Measurements from ENCODE around the gene PSME2. TPM values are rescaled to one million over a fixed set of nuclear protein-coding genes. Genes with fewer than 3 reads are reported as not detected.

PSME2 gene
- total RNA-seq, 2 experiments from 2014 or later = 188 to 290 TPM

- ChIA-PET POLR2A (interaction anchor here (0.5 to 2.3 kb wide), 7 partner anchors 24 to 85 kb away, joined by 4 to 8 read pairs (median 6); partner anchors contain the start of genes DCAF11, EMC9, NRL and PSME1), CTCF (ENCODE audit: unreplicated experiment) (no interaction called here)
- Histone ChIP-seq H3K27ac (ENCODE audit: low read depth, low read length, poor library complexity, severe bottlenecking) (peak overlapping the region; percentile 86), H4K20me1 (ENCODE audit: insufficient read depth, low read length) (no peaks in the 10 kb centered on the region), H3K9me3 (ENCODE audit: low read length) (no peaks in the 10 kb centered on the region), H3K36me3 (ENCODE audit: insufficient read depth, low read length) (peaks cover 39% of the 10 kb centered on the region), H3K4me3 (ENCODE audit: low read depth, low read length, poor library complexity, severe bottlenecking) (peak overlapping the region; percentile 75), H3K79me2 (ENCODE audit: insufficient read depth, low read depth, low read length) (peaks cover 17% of the 10 kb centered on the region; the same call in 1 of the 2 replicates), H3K4me1 (ENCODE audit: insufficient read depth, low read length, poor library complexity, severe bottlenecking) (peaks cover 26% of the 10 kb centered on the region), H3K4me2 (ENCODE audit: low read length) (peak overlapping the region; percentile 91), H3K9me2 (ENCODE audit: insufficient read depth, low read length) (no peaks in the 10 kb centered on the region), H2AFZ (ENCODE audit: low read length) (peak overlapping the region; percentile 32; the same call in 1 of the 2 replicates)
- no peak for TF ChIP-seq EZH2phosphoT487 (IDR thresholded peaks at IDR 0.05; ENCODE audit: borderline replicate concordance, low read depth, low read length)
- no peak for TF ChIP-seq CTCF (conservative IDR thresholded peaks at IDR 0.05; ENCODE audit: low read length)
- intact Hi-C loops (cut with micrococcal nuclease; ENCODE audit: unreplicated experiment) = loop anchor here (5.0 kb wide), 1 partner anchor 172 kb away; the partner anchor contains the start of gene NFATC4
- DNase-seq (ENCODE audit: low spot score) = no peak
- BruUV-seq (replicated peaks) = no TSS peak
Measured at GRCh38 chr14:24194873-24195185, 48.4 kb upstream of the PSME2 start.

- H3K36me3 ChIP-seq (ENCODE audit: insufficient read depth, low read length) = peaks cover 36% of the 10 kb centered on the region
- peaks cover 17% of the 10 kb centered on the region; the same call in 1 of the 2 replicates for H3K79me2 ChIP-seq (ENCODE audit: insufficient read depth, low read depth, low read length)
- H3K9me3 ChIP-seq (ENCODE audit: low read length) = no peaks in the 10 kb centered on the region
- H3K4me3 ChIP-seq (ENCODE audit: low read depth, low read length, poor library complexity, severe bottlenecking) = peak overlapping the region; percentile 75
- ChIA-PET POLR2A (interaction anchor here (0.5 to 2.3 kb wide), 6 partner anchors 24 to 84 kb away, joined by 4 to 8 read pairs (median 6); partner anchors contain the start of genes DCAF11, NRL, PSME1 and PSME2), CTCF (ENCODE audit: unreplicated experiment) (no interaction called here)
- H3K4me1 ChIP-seq (ENCODE audit: insufficient read depth, low read length, poor library complexity, severe bottlenecking) = peaks cover 27% of the 10 kb centered on the region
- peak overlapping the region; percentile 32; the same call in 1 of the 2 replicates for H2AFZ ChIP-seq (ENCODE audit: low read length)
- intact Hi-C loops (cut with micrococcal nuclease; ENCODE audit: unreplicated experiment) = no loop called here
- H3K9me2 ChIP-seq (ENCODE audit: insufficient read depth, low read length) = no peaks in the 10 kb centered on the region
- no peaks in the 10 kb centered on the region for H4K20me1 ChIP-seq (ENCODE audit: insufficient read depth, low read length)
- TF ChIP-seq CTCF (conservative IDR thresholded peaks at IDR 0.05; ENCODE audit: low read length) = no peak
- no peak for TF ChIP-seq EZH2phosphoT487 (IDR thresholded peaks at IDR 0.05; ENCODE audit: borderline replicate concordance, low read depth, low read length)
- TSS peak; percentile 29 for BruUV-seq (replicated peaks)
- peak overlapping the region; percentile 91 for H3K4me2 ChIP-seq (ENCODE audit: low read length)
- no peak for DNase-seq (ENCODE audit: low spot score)
- H3K27ac ChIP-seq (ENCODE audit: low read depth, low read length, poor library complexity, severe bottlenecking) = peak overlapping the region; percentile 86
Measured at GRCh38 chr14:24194186-24194872, 47.9 kb upstream of the PSME2 start.

- POLR2A ChIA-PET = no interaction called here
- no peaks in the 10 kb centered on the region for H3K9me3 ChIP-seq (ENCODE audit: low read length)
- H2AFZ ChIP-seq (ENCODE audit: low read length) = no peak overlapping the region
- H3K9me2 ChIP-seq (ENCODE audit: insufficient read depth, low read length) = no peaks in the 10 kb centered on the region
- CTCF ChIA-PET (ENCODE audit: unreplicated experiment) = no interaction called here
- peaks cover 16% of the 10 kb centered on the region; the same call in 1 of the 2 replicates for H3K79me2 ChIP-seq (ENCODE audit: insufficient read depth, low read depth, low read length)
- DNase-seq (ENCODE audit: low spot score) = no peak
- H3K27ac ChIP-seq (ENCODE audit: low read depth, low read length, poor library complexity, severe bottlenecking) = no peak overlapping the region
- BruUV-seq (replicated peaks) = no TSS peak
- intact Hi-C loops (cut with micrococcal nuclease; ENCODE audit: unreplicated experiment) = no loop called here
- H3K36me3 ChIP-seq (ENCODE audit: insufficient read depth, low read length) = peaks cover 26% of the 10 kb centered on the region
- no peak overlapping the region for H3K4me2 ChIP-seq (ENCODE audit: low read length)
- peaks cover 35% of the 10 kb centered on the region for H3K4me1 ChIP-seq (ENCODE audit: insufficient read depth, low read length, poor library complexity, severe bottlenecking)
- TF ChIP-seq EZH2phosphoT487 (IDR thresholded peaks at IDR 0.05; ENCODE audit: borderline replicate concordance, low read depth, low read length) (no peak), CTCF (conservative IDR thresholded peaks at IDR 0.05; ENCODE audit: low read length) (no peak)
- no peaks in the 10 kb centered on the region for H4K20me1 ChIP-seq (ENCODE audit: insufficient read depth, low read length)
- no peak overlapping the region for H3K4me3 ChIP-seq (ENCODE audit: low read depth, low read length, poor library complexity, severe bottlenecking)
Measured at GRCh38 chr14:24192933-24193332, 46.5 kb upstream of the PSME2 start.
